Measurements from ENCODE around the gene KCTD20. TPM values are rescaled to one million over a fixed set of nuclear protein-coding genes. Genes with fewer than 3 reads are reported as not detected.
"Not testable (repeated sequence)": the region's sequence is repeated elsewhere in the genome, so short reads cannot be mapped to it uniquely, and the experiment has no call there.

The KCTD20 gene
- total RNA-seq, 1 donor from 2014 or later: 89.1 TPM

GRCh38 chr6:36444470-36444869 lies 1.7 kb downstream of the KCTD20 start:
- Mint-ChIP-seq H3K36me3 (ENCODE audit: low read depth) (peaks cover 3% of the 10 kb centered on the region), H3K4me1 (ENCODE audit: low read depth) (peaks cover 42% of the 10 kb centered on the region), H3K27ac (ENCODE audit: unreplicated experiment) (peak overlapping the region; percentile 94), H3K27me3 (ENCODE audit: low read depth) (no peaks in the 10 kb centered on the region), H3K4me3 (ENCODE audit: unreplicated experiment) (peak overlapping the region; percentile 94), H3K9me3 (ENCODE audit: low read depth) (no peaks in the 10 kb centered on the region)
- DNase-seq (ENCODE audit: low spot score): no peak
- no peak for TF ChIP-seq CTCF (IDR thresholded peaks at IDR 0.05)

GRCh38 chr6:36445621-36446020 lies 2.8 kb downstream of the KCTD20 start:
- no peak for TF ChIP-seq CTCF (IDR thresholded peaks at IDR 0.05)
- Mint-ChIP-seq H3K4me3 (ENCODE audit: unreplicated experiment) (no peak overlapping the region), H3K27ac (ENCODE audit: unreplicated experiment) (peak overlapping the region; percentile 65)

GRCh38 chr6:36449173-36449572 lies 6.4 kb downstream of the KCTD20 start:
- not testable (repeated sequence) for H3K9me3 Mint-ChIP-seq (ENCODE audit: low read depth); H3K27me3 Mint-ChIP-seq (ENCODE audit: low read depth); H3K36me3 Mint-ChIP-seq (ENCODE audit: low read depth); DNase-seq (ENCODE audit: low spot score); H3K4me3 Mint-ChIP-seq (ENCODE audit: unreplicated experiment); H3K27ac Mint-ChIP-seq (ENCODE audit: unreplicated experiment)
- H3K4me1 Mint-ChIP-seq (ENCODE audit: low read depth): peaks cover 16% of the 10 kb centered on the region

More at GRCh38 chr6:36445621-36446020, 2.8 kb downstream of the KCTD20 start:
- H3K36me3 Mint-ChIP-seq (ENCODE audit: low read depth): peaks cover 5% of the 10 kb centered on the region
- H3K27me3 Mint-ChIP-seq (ENCODE audit: low read depth): no peaks in the 10 kb centered on the region
- no peaks in the 10 kb centered on the region for H3K9me3 Mint-ChIP-seq (ENCODE audit: low read depth)
- H3K4me1 Mint-ChIP-seq (ENCODE audit: low read depth): peaks cover 42% of the 10 kb centered on the region
- no peak for DNase-seq (ENCODE audit: low spot score)

- H3K4me3 Mint-ChIP-seq (ENCODE audit: unreplicated experiment); H3K36me3 Mint-ChIP-seq (ENCODE audit: low read depth): not testable (repeated sequence)
These were observed 10.1 kb downstream of the KCTD20 start for GRCh38 chr6:36452897-36453296.

GRCh38 chr6:36455486-36456027 lies 12.8 kb downstream of the KCTD20 start:
- H3K4me3 Mint-ChIP-seq (ENCODE audit: unreplicated experiment): no peak overlapping the region
- no peaks in the 10 kb centered on the region for H3K4me1 Mint-ChIP-seq (ENCODE audit: low read depth)
- no peak for DNase-seq (ENCODE audit: low spot score)
- no peak overlapping the region for H3K27ac Mint-ChIP-seq (ENCODE audit: unreplicated experiment)
- no peaks in the 10 kb centered on the region for H3K36me3 Mint-ChIP-seq (ENCODE audit: low read depth)
- H3K27me3 Mint-ChIP-seq (ENCODE audit: low read depth): no peaks in the 10 kb centered on the region
- H3K9me3 Mint-ChIP-seq (ENCODE audit: low read depth): no peaks in the 10 kb centered on the region
- TF ChIP-seq CTCF (IDR thresholded peaks at IDR 0.05): no peak

More at GRCh38 chr6:36452897-36453296, 10.1 kb downstream of the KCTD20 start:
- H3K9me3 Mint-ChIP-seq (ENCODE audit: low read depth); DNase-seq (ENCODE audit: low spot score); H3K27me3 Mint-ChIP-seq (ENCODE audit: low read depth); H3K4me1 Mint-ChIP-seq (ENCODE audit: low read depth); H3K27ac Mint-ChIP-seq (ENCODE audit: unreplicated experiment): not testable (repeated sequence)

- H3K4me3 Mint-ChIP-seq (ENCODE audit: unreplicated experiment): no peak overlapping the region
- H3K36me3 Mint-ChIP-seq (ENCODE audit: low read depth): no peaks in the 10 kb centered on the region
- no peak overlapping the region for H3K27ac Mint-ChIP-seq (ENCODE audit: unreplicated experiment)
- H3K27me3 Mint-ChIP-seq (ENCODE audit: low read depth): no peaks in the 10 kb centered on the region
- no peak for TF ChIP-seq CTCF (IDR thresholded peaks at IDR 0.05)
- H3K9me3 Mint-ChIP-seq (ENCODE audit: low read depth): peaks cover 3% of the 10 kb centered on the region
- peaks cover 19% of the 10 kb centered on the region for H3K4me1 Mint-ChIP-seq (ENCODE audit: low read depth)
- no peak for DNase-seq (ENCODE audit: low spot score)
These were observed 16.7 kb downstream of the KCTD20 start for GRCh38 chr6:36459501-36459900.

Measured in chondrocyte (in vitro differentiated cells).